SK-N-SH treated with all-trans-retinoic acid at 6 μM for 48 hours (cell line): ENCODE results near the gene LIN7B.
"Not testable (repeated sequence)": the region's sequence is repeated elsewhere in the genome, so short reads cannot be mapped to it uniquely, and the experiment has no call there.

ENCODE experiments used
- ARNTL ChIP-seq: fragments of 450-650 bp; formaldehyde crosslinking; IDR thresholded peaks from 2 replicates; pipeline ENCODE4 v1.5.0; 2020; ENCODE audit warnings: low read depth, mild to moderate bottlenecking, moderate library complexity, borderline replicate concordance
- CREB5 ChIP-seq: fragments of 250-450 bp; sonication (Bioruptor Pico); IDR thresholded peaks from 2 replicates; pipeline ENCODE4 v1.5.1; 2020; ENCODE audit warnings: low read depth, mild to moderate bottlenecking, moderate library complexity
- CSDC2 ChIP-seq: fragments of 250-450 bp; sonication (Bioruptor Pico); IDR thresholded peaks from 2 replicates; pipeline ENCODE4 v1.5.0; 2020; ENCODE audit warnings: mild to moderate bottlenecking, moderate library complexity
- ISL1 ChIP-seq: fragments of 250-450 bp; sonication (Bioruptor Pico); IDR thresholded peaks from 2 replicates; pipeline ENCODE4 v2.1.2; 2022; ENCODE audit warnings: mild to moderate bottlenecking, moderate library complexity
- PPARA ChIP-seq: fragments of 250-450 bp; sonication (Bioruptor Pico); IDR thresholded peaks from 2 replicates; pipeline ENCODE4 v1.5.0; 2020; ENCODE audit warnings: mild to moderate bottlenecking, borderline replicate concordance
- RARB ChIP-seq: fragments of 250-450 bp; sonication (Bioruptor Pico); IDR thresholded peaks from 2 replicates; pipeline ENCODE4 v1.8.0; 2021; ENCODE audit warnings: mild to moderate bottlenecking, moderate library complexity
- SNAI2 ChIP-seq: fragments of 250-450 bp; sonication (Bioruptor Pico); IDR thresholded peaks from 2 replicates; pipeline ENCODE4 v1.5.0; 2020; ENCODE audit warnings: mild to moderate bottlenecking, moderate library complexity
- ZFP3 ChIP-seq: fragments of 250-450 bp; sonication (Bioruptor Pico); IDR thresholded peaks from 2 replicates; pipeline ENCODE4 v1.5.0; 2020; ENCODE audit warnings: mild to moderate bottlenecking, moderate library complexity
- ZFP30 ChIP-seq: fragments of 450-650 bp; formaldehyde crosslinking; IDR thresholded peaks from 2 replicates; pipeline ENCODE4 v1.5.0; 2022; ENCODE audit warnings: mild to moderate bottlenecking, moderate library complexity
- ZNF565 ChIP-seq: fragments of 450-650 bp; formaldehyde crosslinking; conservative IDR thresholded peaks from 2 replicates; pipeline ENCODE4 v1.5.0; 2020; ENCODE audit warnings: low read depth, mild to moderate bottlenecking, moderate library complexity
- ZNF8 ChIP-seq: fragments of 450-650 bp; formaldehyde crosslinking; IDR thresholded peaks from 2 replicates; pipeline ENCODE4 v1.5.0; 2020; ENCODE audit warnings: mild to moderate bottlenecking, moderate library complexity
- TF ChIP-seq, protein P1 (sequence below): fragments of 250-450 bp; sonication (Bioruptor Pico); IDR thresholded peaks from 2 replicates; pipeline ENCODE4 v1.5.1; 2021; ENCODE audit warnings: mild to moderate bottlenecking, moderate library complexity

- TF ChIP-seq ARNTL (CRISPR knock-in tag); ZFP30; PPARA (CRISPR knock-in tag); SNAI2; CSDC2 (CRISPR knock-in tag); ISL1; RARB; ZNF565 (CRISPR knock-in tag); CREB5 (CRISPR knock-in tag); ZFP3; ZNF8 (CRISPR knock-in tag): not testable (repeated sequence)
- TF ChIP-seq, protein P1, sequence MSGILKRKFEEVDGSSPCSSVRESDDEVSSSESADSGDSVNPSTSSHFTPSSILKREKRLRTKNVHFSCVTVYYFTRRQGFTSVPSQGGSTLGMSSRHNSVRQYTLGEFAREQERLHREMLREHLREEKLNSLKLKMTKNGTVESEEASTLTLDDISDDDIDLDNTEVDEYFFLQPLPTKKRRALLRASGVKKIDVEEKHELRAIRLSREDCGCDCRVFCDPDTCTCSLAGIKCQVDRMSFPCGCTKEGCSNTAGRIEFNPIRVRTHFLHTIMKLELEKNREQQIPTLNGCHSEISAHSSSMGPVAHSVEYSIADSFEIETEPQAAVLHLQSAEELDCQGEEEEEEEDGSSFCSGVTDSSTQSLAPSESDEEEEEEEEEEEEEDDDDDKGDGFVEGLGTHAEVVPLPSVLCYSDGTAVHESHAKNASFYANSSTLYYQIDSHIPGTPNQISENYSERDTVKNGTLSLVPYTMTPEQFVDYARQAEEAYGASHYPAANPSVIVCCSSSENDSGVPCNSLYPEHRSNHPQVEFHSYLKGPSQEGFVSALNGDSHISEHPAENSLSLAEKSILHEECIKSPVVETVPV (CRISPR knock-in tag) = not testable (repeated sequence)
Observed at GRCh38 chr19:49146408-49146770, 32.2 kb downstream of the LIN7B start.
